Naive thymus-derived CD8-positive, alpha-beta T cell (primary cell): ENCODE data around the gene ARF5. TPM values are rescaled to one million over a fixed set of nuclear protein-coding genes. Genes with fewer than 3 reads are reported as not detected.

ENCODE experiments used
- ATAC-seq, 2 donors: fragments of 150-1000 bp; cut with Tn5 transposase in 1 of 2; sonication (Bioruptor Pico), chemical (Tn5 transposase) in 1 of 2; 1 replicate in 1 of 2; 2 replicates in 1 of 2; pipeline ENCODE4 v1.10.0; 2021; ENCODE audit warnings: mild to moderate bottlenecking in 2 of 2, moderate library complexity in 2 of 2
- POLR2A ChIA-PET: fragments of 350-600 bp; sonication (Branson Sonifier 250); formaldehyde crosslinking; loops from one replicate; lab custom pipeline; 2021; ENCODE audit warnings: antibody characterized with exemption; lab: Charles Lee
- DNase-seq, 10 donors: peaks; one replicate each; pipeline versions ENCODE4 v3.0.0 to v3.0.0-alpha.2; 2020 to 2022
- H3K27ac Mint-ChIP-seq, 10 donors: one replicate each; pipeline ENCODE4 v1.8.0; 2020 to 2022; ENCODE audit warnings: mild to moderate bottlenecking in 10 of 10, mixed read lengths in 10 of 10, moderate library complexity in 4 of 10, inconsistent platforms in 1 of 10
- H3K27me3 Mint-ChIP-seq, 5 donors: one replicate each; pipeline ENCODE4 v1.8.0; 2021 to 2022; ENCODE audit warnings: mixed read lengths in 5 of 5
- H3K36me3 Mint-ChIP-seq, 3 donors: one replicate each; pipeline ENCODE4 v1.8.0; 2020 to 2022; ENCODE audit warnings: mixed read lengths in 3 of 3, mild to moderate bottlenecking in 2 of 3, inconsistent platforms in 1 of 3
- H3K4me1 Mint-ChIP-seq, 4 donors: one replicate each; pipeline ENCODE4 v1.8.0; 2021 to 2022; ENCODE audit warnings: mixed read lengths in 4 of 4
- H3K4me3 Mint-ChIP-seq, 10 donors: one replicate each; pipeline ENCODE4 v1.8.0; 2020 to 2022; ENCODE audit warnings: mild to moderate bottlenecking in 10 of 10, mixed read lengths in 10 of 10, moderate library complexity in 6 of 10, inconsistent platforms in 1 of 10
- H3K9me3 Mint-ChIP-seq, 9 donors: one replicate each; pipeline ENCODE4 v1.8.0; 2020 to 2022; ENCODE audit warnings: mixed read lengths in 9 of 9, mild to moderate bottlenecking in 3 of 9, inconsistent platforms in 1 of 9, moderate library complexity in 1 of 9
- polyA plus RNA-seq, 3 donors: library from polyadenylated mRNA; unstranded; fragments of 300-500 nt; fragmentation: Illumina TruSeq; gene quantifications; one replicate each; pipeline ENCODE4 v1.2.3, GENCODE V29; 2021
- total RNA-seq, 8 experiments: library from RNA in 2 of 8; stranded (reverse) in 2 of 8; gene quantifications; one replicate each; pipeline ENCODE4 v1.2.3 and lab custom pipeline; 2021 to 2026

Gene ARF5
- total and polyA plus RNA-seq, 5 experiments from 2014 or later: 77.0 to 156 (median 146) TPM

- DNase-seq (no peak), ATAC-seq (no peak)
- Mint-ChIP-seq H3K27ac (no peak overlapping the region), H3K4me3 (no peak overlapping the region), H3K4me1 (peaks cover 3 to 8% (median 6%) of the 10 kb centered on the region in 4 donors), H3K36me3 (no peaks in the 10 kb centered on the region), H3K9me3 (no peaks in the 10 kb centered on the region), H3K27me3 (peaks cover 26 to 72% (median 52%) of the 10 kb centered on the region in 5 donors)
- POLR2A ChIA-PET: no interaction called here
Measured at GRCh38 chr7:127619681-127620405, 31.6 kb downstream of the ARF5 start.

DNA sequence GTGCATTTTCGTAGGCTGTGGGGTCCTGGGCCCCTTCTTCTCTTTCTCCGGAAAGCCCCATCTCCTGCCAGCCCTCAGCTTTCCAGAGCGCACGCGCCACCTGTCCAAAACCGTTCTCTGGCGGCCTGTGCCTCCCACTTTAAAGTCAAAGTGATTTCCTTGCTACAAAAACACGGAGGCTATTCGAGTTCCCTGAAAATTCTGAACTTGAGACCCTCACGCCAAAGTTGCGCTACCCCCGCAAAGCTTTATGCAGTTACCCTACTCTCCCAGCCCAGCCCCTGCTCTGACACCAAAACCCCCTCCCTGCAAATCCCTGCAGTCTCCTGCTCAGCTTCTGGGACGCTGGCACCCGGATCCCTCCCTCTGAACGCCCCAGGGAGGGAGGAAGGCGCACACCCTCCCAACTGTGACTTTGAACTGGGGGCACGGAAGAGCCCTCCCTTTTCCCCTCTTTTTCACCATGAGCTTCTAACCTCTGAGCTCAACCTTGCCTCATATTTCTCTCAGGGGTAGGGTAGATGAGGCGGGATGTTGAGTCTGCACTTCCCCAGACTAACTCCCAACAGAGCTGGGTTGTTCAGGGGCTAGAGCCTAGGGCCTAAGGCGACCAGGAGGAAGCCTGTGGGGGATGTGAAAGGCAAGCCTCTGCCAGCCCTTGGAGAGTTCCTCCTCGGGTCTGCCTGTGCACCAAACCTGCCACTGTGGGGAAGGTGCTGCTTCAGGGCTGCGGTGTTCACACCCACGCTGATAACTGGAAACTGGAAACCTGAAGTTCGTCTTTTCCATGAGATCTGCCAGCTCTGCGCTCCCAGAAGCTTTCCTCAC is 32.4 kb downstream of the ARF5 start:
- no peak for ATAC-seq
- Mint-ChIP-seq H3K27me3 (peaks cover 27 to 72% (median 49%) of the 10 kb centered on the region in 5 donors), H3K9me3 (no peaks in the 10 kb centered on the region), H3K36me3 (no peaks in the 10 kb centered on the region), H3K4me3 (no peak overlapping the region), H3K4me1 (peaks cover 3 to 8% (median 6%) of the 10 kb centered on the region in 4 donors), H3K27ac (peak overlapping the region in 1 of 10 donors; percentile 78)
- POLR2A ChIA-PET: no interaction called here
- DNase-seq: no peak

DNA sequence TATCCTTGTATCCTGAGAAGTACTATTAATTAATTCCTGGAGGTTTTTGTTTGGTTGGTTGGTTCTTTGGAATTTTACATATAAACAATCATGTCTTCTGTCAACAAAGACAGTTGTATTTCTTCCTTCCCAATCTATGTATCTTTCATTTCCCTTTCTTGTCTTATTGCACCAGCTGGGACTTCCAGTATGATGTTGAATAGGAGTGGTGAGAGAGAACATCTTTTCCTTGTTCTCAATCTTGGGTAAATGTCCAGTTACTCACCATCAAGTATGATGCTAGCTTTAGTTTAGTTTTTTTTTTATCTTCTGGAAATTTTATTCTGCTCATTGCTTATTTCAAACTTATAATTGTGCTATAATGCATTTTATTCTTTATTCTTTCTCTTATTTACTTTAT is 37.1 kb downstream of the ARF5 start:
- ATAC-seq (no peak), DNase-seq (no peak)
- peaks cover 21 to 30% (median 24%) of the 10 kb centered on the region in 5 donors for H3K27me3 Mint-ChIP-seq
- H3K4me3 Mint-ChIP-seq: no peak overlapping the region
- POLR2A ChIA-PET: interaction anchor here (0.6 kb wide), 1 partner anchor 16 kb away, joined by 3 read pairs; no protein-coding TSS in a partner anchor
- H3K4me1 Mint-ChIP-seq: peaks cover 3 to 13% (median 7%) of the 10 kb centered on the region in 4 donors
- no peaks in the 10 kb centered on the region for H3K36me3 Mint-ChIP-seq
- no peaks in the 10 kb centered on the region for H3K9me3 Mint-ChIP-seq
- no peak overlapping the region for H3K27ac Mint-ChIP-seq

DNA sequence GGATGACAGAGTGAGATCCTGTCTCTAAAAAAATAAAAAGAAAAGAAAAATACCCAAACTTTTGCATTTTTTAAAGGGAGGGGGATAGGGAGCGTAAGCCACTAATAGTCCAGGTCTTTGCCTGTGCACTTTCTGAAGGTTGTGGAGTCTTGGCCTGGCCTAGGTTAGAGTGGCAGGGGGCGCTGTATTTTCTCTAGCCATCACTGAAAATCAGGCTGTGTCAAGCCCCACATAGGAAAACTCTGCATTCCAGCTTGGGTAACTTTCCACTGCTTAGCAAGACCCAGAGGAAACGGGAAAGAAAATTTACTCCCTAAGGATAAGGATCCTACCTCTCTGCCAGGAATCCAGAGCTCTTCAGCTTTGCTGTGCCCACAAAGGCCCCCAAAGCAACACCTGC is 40.2 kb downstream of the ARF5 start:
- H3K27ac Mint-ChIP-seq: no peak overlapping the region
- H3K36me3 Mint-ChIP-seq: no peaks in the 10 kb centered on the region
- H3K9me3 Mint-ChIP-seq: no peaks in the 10 kb centered on the region
- POLR2A ChIA-PET: no interaction called here
- peaks cover 13 to 23% (median 16%) of the 10 kb centered on the region in 5 donors for H3K27me3 Mint-ChIP-seq
- no peak for DNase-seq
- H3K4me3 Mint-ChIP-seq: no peak overlapping the region
- ATAC-seq: no peak
- H3K4me1 Mint-ChIP-seq: peaks cover 0 to 6% (median 1%) of the 10 kb centered on the region in 4 donors

- Mint-ChIP-seq H3K4me1 (peaks cover 0 to 6% (median 1%) of the 10 kb centered on the region in 4 donors), H3K9me3 (no peaks in the 10 kb centered on the region), H3K27ac (peak overlapping the region in 1 of 10 donors; percentile 3), H3K36me3 (no peaks in the 10 kb centered on the region), H3K4me3 (peak overlapping the region in 1 of 10 donors; percentile 39), H3K27me3 (peaks cover 13 to 26% (median 19%) of the 10 kb centered on the region in 5 donors)
- POLR2A ChIA-PET: no interaction called here
- DNase-seq (peak in 6 of 10 donors; percentile 15 to 70 (median 26)), ATAC-seq (peak; percentile 70 to 79)
Measured at GRCh38 chr7:127629268-127629854, 41.1 kb downstream of the ARF5 start.

GRCh38 chr7:127632276-127632910 is 44.2 kb downstream of the ARF5 start:
- Mint-ChIP-seq H3K36me3 (no peaks in the 10 kb centered on the region), H3K27ac (no peak overlapping the region), H3K9me3 (no peaks in the 10 kb centered on the region), H3K4me1 (peaks cover 0 to 6% (median 1%) of the 10 kb centered on the region in 4 donors), H3K4me3 (no peak overlapping the region), H3K27me3 (peaks cover 13 to 40% (median 27%) of the 10 kb centered on the region in 5 donors)
- POLR2A ChIA-PET: no interaction called here
- no peak for DNase-seq
- no peak for ATAC-seq

DNA sequence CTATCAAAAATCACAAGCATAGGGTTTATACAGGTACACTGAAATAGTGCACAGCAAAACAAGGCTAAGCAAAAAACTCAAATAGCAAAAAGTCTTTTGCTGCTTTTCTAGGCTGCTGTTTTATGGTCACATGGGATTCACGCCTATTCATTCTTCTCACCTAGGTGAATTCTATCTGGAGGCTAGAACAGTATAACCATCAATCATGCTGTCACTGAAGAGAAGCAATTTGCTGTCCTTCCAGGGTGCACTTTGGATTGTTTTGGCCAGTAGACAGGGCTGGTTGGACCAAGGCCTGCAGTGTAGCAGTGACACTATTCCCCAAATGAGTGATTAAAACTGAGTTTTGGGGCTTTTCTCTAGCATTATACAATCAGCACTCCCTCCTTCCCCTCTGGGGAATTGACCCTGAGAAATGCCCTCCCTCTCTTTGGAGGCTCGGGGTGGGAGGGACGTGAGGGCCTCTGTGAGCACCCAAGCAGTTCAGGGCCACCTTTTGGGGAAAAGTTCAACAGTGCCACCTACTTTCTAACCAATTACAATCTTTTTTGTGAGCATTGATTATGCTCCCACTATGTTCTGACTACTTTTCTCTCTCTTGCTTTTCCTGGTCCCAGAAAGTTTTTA is 47.6 kb downstream of the ARF5 start:
- Mint-ChIP-seq H3K4me1 (no peaks in the 10 kb centered on the region), H3K36me3 (no peaks in the 10 kb centered on the region), H3K27me3 (peaks cover 16 to 59% (median 44%) of the 10 kb centered on the region in 5 donors), H3K9me3 (no peaks in the 10 kb centered on the region), H3K27ac (no peak overlapping the region), H3K4me3 (no peak overlapping the region)
- ATAC-seq (no peak), DNase-seq (no peak)
- POLR2A ChIA-PET: no interaction called here

DNA sequence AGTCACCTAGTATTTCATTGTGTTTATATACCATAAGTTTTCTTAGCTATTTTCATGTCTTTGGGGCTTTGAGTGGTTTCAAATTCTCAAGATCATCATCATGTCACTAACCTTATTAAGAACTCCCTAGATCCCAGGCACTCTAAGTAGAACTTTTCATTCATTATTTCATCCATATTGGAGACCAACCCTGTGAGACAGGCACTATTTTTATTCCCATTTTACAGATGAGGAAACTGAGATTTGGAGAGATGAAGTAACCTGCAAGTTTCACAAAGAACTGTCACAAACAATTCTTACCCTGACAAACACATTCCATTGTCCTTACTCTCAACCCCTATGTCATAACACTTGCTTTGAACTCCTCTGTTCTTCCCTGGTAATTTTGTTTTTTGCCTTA is 50.0 kb downstream of the ARF5 start:
- H3K4me1 Mint-ChIP-seq: no peaks in the 10 kb centered on the region
- H3K36me3 Mint-ChIP-seq: no peaks in the 10 kb centered on the region
- ATAC-seq (no peak), DNase-seq (no peak)
- H3K4me3 Mint-ChIP-seq: no peak overlapping the region
- no peaks in the 10 kb centered on the region for H3K9me3 Mint-ChIP-seq
- POLR2A ChIA-PET: no interaction called here
- H3K27me3 Mint-ChIP-seq: peaks cover 11 to 45% (median 33%) of the 10 kb centered on the region in 5 donors
- no peak overlapping the region for H3K27ac Mint-ChIP-seq

Other genes starting within 250 kb of the ARF5 start
- gene ZNF800, start 195.7 kb upstream of the ARF5 start, total RNA-seq: 10 to 100 TPM; 78.5 to 85.7 TPM
- gene ZNF800, start 195.7 kb upstream of the ARF5 start, polyA plus RNA-seq: 10 to 100 TPM; 50.0 to 61.3 (median 55.0) TPM
- gene GCC1, start 2.8 kb upstream of the ARF5 start, total RNA-seq: 10 to 100 TPM; 20.8 to 23.5 TPM
- gene GCC1, start 2.8 kb upstream of the ARF5 start, polyA plus RNA-seq: 10 to 100 TPM in 1 of 3 donors, 1 to 10 TPM in 2; 7.9 to 14.5 (median 8.0) TPM
- gene FSCN3, start 5.3 kb downstream of the ARF5 start, total RNA-seq: 1 to 10 TPM; 4.6 to 7.4 TPM
- under 1 TPM; 0.29 to 0.57 (median 0.48) TPM for gene FSCN3, start 5.3 kb downstream of the ARF5 start, polyA plus RNA-seq
- gene PAX4, start 29.7 kb downstream of the ARF5 start, total RNA-seq: not detected
- not detected for gene PAX4, start 29.7 kb downstream of the ARF5 start, polyA plus RNA-seq
- 100 to 1,000 TPM in 1 of 2 experiments, 10 to 100 TPM in 1; 99.8 to 105 TPM for gene SND1, start 63.8 kb downstream of the ARF5 start, total RNA-seq
- 10 to 100 TPM; 80.1 to 86.0 (median 82.5) TPM for gene SND1, start 63.8 kb downstream of the ARF5 start, polyA plus RNA-seq